NCI-H226 (cell line): ENCODE data around the gene THSD7A.

Experiments
- DNase-seq: peaks from one replicate; pipeline ENCODE4 v3.0.0-alpha.2; 2015

THSD7A gene

GRCh38 chr7:11747715-11748485 is 84.1 kb downstream of the THSD7A start:
- no peak for DNase-seq

GRCh38 chr7:11746591-11746990 is 85.4 kb downstream of the THSD7A start:
- no peak for DNase-seq

GRCh38 chr7:11743548-11743947 is 88.5 kb downstream of the THSD7A start:
- DNase-seq: no peak

- no peak for DNase-seq
Observed at GRCh38 chr7:11743016-11743415, 89.0 kb downstream of the THSD7A start.

GRCh38 chr7:11742496-11742895 is 89.5 kb downstream of the THSD7A start:
- no peak for DNase-seq

GRCh38 chr7:11737723-11738122 is 94.3 kb downstream of the THSD7A start:
- DNase-seq: no peak

- no peak for DNase-seq
Observed at GRCh38 chr7:11732207-11732606, 99.8 kb downstream of the THSD7A start.

GRCh38 chr7:11730725-11731124 is 101.3 kb downstream of the THSD7A start:
- DNase-seq: no peak

GRCh38 chr7:11727864-11728263 is 104.1 kb downstream of the THSD7A start:
- no peak for DNase-seq

- no peak for DNase-seq
Observed at GRCh38 chr7:11726794-11727155, 105.2 kb downstream of the THSD7A start.

GRCh38 chr7:11726001-11726793 is 105.8 kb downstream of the THSD7A start:
- no peak for DNase-seq

- DNase-seq: no peak
Observed at GRCh38 chr7:11716185-11716584, 115.8 kb downstream of the THSD7A start.

GRCh38 chr7:11714676-11715075 is 117.3 kb downstream of the THSD7A start:
- no peak for DNase-seq

- no peak for DNase-seq
Observed at GRCh38 chr7:11714205-11714604, 117.8 kb downstream of the THSD7A start.

GRCh38 chr7:11713352-11713751 is 118.6 kb downstream of the THSD7A start:
- no peak for DNase-seq

GRCh38 chr7:11710377-11710776 is 121.6 kb downstream of the THSD7A start:
- DNase-seq: no peak

GRCh38 chr7:11709196-11709595 is 122.8 kb downstream of the THSD7A start:
- no peak for DNase-seq

- DNase-seq: no peak
Observed at GRCh38 chr7:11707606-11708193, 124.3 kb downstream of the THSD7A start.

GRCh38 chr7:11706666-11707605 is 125.1 kb downstream of the THSD7A start:
- DNase-seq: no peak

- DNase-seq: no peak
Observed at GRCh38 chr7:11703829-11704228, 128.2 kb downstream of the THSD7A start.

GRCh38 chr7:11702938-11703337 is 129.1 kb downstream of the THSD7A start:
- no peak for DNase-seq

GRCh38 chr7:11701829-11702560 is 130.0 kb downstream of the THSD7A start:
- no peak for DNase-seq
